Omental fat pad (tissue), 4 donors: Measurements from ENCODE around the gene TMEM44. TPM values are rescaled to one million over a fixed set of nuclear protein-coding genes. Genes with fewer than 3 reads are reported as not detected.
A peak's percentile ranks its signal among the peaks of the same experiment; 100 is the strongest.

Experiments used
- ATAC-seq: fragments of 150-250 bp; one replicate; pipeline ENCODE4 v1.9.1; 2016; ENCODE audit warnings: mild to moderate bottlenecking, moderate library complexity; ENCODE audit not compliant: low FRiP score
- DNase-seq: peaks from one replicate; pipeline ENCODE4 v3.0.0-alpha.2; 2019; ENCODE audit warnings: low spot score
- CTCF ChIP-seq, 3 donors: fragments of 450-650 bp; IDR thresholded peaks; one replicate each; pipeline ENCODE4 v1.5.1; 2016 to 2017; ENCODE audit warnings: antibody characterized with exemption in 3 of 3, mild to moderate bottlenecking in 3 of 3, moderate library complexity in 2 of 3
- total RNA-seq, 4 donors: library from RNA; depleted of rRNA; stranded (reverse); fragments of >200 nt; gene quantifications; one replicate each; pipeline ENCODE4 v1.1.0, GENCODE V29; 2016

TMEM44 gene
- total RNA-seq, 4 donors from 2014 or later, result 3.3 to 26.8 (median 7.5) TPM

DNA sequence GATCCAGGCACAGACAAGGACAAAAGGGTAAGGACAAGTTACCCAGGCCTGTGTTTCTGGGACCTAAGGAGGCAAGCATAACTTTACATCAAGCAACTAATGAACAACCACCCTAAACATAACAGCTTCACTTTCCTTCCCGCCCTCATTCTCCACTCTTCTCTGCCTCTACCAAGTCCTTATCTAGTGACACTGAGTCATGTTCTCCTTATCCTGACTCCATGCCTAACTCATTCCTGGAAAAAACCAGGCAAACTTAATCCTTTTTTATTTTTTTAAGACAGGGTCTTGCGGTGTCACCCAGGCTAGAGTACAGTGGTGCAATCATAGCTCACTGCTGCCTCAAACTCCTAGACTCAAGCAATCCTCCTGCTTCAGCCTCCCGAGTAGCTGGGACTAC, 44.5 kb downstream of the TMEM44 start:
- no peak for TF ChIP-seq CTCF (IDR thresholded peaks at IDR 0.05)
- ATAC-seq (no peak), DNase-seq (no peak)

DNA sequence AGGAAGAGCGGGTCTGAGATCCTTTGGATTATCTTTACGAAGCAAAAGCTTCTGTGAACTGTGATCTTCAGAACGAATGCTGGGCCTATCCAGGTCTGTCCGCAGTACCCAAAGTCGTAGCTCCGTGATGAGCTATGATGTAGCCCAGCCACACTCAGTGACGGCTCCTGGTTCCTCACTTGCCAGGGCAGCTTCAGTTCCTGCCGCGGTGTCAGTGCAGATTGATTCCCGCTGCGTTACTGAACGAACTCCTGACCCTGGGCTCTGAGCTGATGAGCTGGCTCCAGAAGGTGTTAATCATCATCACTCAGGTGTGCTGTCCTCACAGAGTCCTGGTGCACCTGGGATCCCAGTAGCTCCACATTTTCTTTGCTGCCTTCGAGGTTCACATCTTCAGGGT, 45.0 kb downstream of the TMEM44 start:
- DNase-seq (no peak), ATAC-seq (no peak)
- no peak for TF ChIP-seq CTCF (IDR thresholded peaks at IDR 0.05)

DNA sequence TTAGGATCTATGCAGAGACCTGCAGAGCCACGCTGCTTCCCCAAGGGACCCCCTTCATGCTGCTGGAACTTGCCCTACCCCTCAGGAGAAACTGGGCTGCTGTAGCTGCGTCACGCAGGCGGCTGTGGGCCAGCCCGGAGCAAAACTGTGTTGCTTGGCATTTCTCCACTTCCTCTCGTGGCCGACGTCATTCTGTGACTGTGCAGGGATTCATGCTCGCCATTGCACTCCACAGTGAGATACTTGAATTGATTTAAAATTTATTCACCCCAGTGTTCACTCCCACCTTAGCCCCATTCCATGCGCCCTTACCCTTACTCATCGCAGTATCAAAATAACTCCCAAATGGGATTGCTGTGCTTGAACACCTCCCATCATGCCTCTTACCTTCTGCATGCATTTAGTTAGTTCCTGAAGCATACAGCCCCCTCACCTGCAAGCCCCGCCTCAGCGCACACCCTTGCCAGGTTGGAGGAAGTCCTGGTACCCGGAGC, 45.7 kb downstream of the TMEM44 start:
- ATAC-seq (no peak), DNase-seq (no peak)

DNA sequence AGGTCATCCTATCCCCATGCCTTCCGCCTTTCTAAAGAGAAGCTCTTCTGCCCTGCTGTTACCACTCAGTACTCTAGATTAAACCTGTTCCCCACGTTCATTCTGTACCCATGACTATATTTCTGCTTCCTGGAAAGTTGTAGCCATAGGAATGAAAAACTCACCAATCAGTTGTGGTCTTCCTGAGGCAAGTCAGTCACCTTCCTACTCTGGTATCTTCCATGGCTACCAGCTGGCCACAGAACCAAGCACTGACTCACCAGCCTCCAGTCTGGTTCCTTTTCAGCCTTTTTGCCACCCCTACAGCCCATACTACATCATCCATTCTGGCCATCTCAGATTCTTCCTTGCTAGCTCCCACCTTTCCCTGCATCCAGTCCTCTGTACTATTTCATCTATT, 46.4 kb downstream of the TMEM44 start:
- ATAC-seq (no peak), DNase-seq (no peak)
- no peak for TF ChIP-seq CTCF (IDR thresholded peaks at IDR 0.05)

More for the DNA sequence above, 45.7 kb downstream of the TMEM44 start:
- TF ChIP-seq CTCF (IDR thresholded peaks at IDR 0.05), result no peak

GRCh38 chr3:194585880-194586281, 47.3 kb downstream of the TMEM44 start:
- TF ChIP-seq CTCF (IDR thresholded peaks at IDR 0.05), result no peak
- no peak for DNase-seq
- no peak for ATAC-seq

DNA sequence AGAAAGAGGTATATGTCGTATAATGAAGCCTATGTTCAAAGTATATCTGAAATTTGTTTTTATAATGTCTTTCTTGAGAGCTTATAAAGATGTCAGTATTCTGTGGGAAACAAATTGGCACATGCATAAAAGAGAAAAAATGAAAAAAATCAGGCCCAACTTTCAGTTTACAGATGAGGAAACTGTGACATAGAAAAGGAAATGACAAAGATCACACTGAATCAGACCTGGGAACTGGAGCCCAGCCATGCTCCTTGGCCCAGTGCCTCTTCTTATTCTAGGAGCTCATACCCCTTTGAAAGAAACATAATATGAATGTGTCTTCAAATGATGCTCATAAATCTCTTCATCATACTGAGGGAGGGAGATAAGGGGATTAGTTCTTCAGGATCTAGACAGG, 48.4 kb downstream of the TMEM44 start:
- TF ChIP-seq CTCF (IDR thresholded peaks at IDR 0.05), result no peak
- no peak for DNase-seq
- ATAC-seq, result no peak

GRCh38 chr3:194584320-194584776, 48.9 kb downstream of the TMEM44 start:
- no peak for TF ChIP-seq CTCF (IDR thresholded peaks at IDR 0.05)
- DNase-seq (no peak), ATAC-seq (peak; percentile 19)
